GM18909 (cell line): ENCODE data around the gene SSX2IP.
"Not testable (repeated sequence)": the region's sequence is repeated elsewhere in the genome, so short reads cannot be mapped to it uniquely, and the experiment has no call there.

Experiments used
- ATAC-seq: cut with Tn5 transposase; IDR thresholded peaks from one replicate; pipeline ENCODE4 v1.9.1; 2021; ENCODE audit warnings: mild to moderate bottlenecking; ENCODE audit not compliant: unreplicated experiment, poor library complexity

Gene SSX2IP

DNA sequence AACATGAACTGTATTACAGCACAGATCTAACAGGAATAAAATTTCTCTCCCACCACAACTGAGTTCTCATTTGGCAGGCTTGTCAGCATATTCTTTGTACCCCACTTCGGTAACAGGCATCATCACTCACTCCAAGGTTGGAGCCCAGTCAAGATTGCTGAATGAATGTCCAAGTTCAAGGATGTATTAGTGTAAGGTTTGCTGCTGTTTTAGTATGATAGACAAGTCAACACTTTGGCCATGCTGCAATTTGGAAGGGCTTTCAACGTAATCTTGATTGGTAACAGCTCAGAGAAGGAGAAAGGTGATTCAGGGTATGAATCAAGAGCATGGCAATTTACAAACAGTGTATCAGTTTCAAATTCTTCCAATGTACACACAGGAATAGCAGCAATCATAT, 6.8 kb downstream of the SSX2IP start:
- ATAC-seq = no peak

DNA sequence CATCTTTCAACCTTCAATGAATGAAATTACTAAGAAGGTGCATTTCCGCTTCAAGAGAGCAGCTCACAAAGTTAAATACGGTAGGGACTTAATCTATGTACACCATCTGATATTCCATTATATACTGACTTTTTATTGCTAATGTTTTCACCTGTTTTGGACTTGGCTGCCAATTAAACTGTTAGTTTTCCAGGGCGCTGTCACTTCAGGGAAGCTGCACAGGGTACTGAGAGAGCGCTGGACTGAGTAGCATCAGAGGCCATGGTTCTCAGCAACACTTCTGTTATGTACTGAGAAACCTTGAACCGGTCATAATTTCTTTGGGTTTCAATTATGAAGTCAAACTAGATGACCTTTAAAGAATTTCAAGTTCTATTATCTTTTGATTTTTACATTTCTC, 8.2 kb downstream of the SSX2IP start:
- ATAC-seq = no peak

- ATAC-seq = no peak
These were observed 12.7 kb downstream of the SSX2IP start for GRCh38 chr1:84677415-84678099.

DNA sequence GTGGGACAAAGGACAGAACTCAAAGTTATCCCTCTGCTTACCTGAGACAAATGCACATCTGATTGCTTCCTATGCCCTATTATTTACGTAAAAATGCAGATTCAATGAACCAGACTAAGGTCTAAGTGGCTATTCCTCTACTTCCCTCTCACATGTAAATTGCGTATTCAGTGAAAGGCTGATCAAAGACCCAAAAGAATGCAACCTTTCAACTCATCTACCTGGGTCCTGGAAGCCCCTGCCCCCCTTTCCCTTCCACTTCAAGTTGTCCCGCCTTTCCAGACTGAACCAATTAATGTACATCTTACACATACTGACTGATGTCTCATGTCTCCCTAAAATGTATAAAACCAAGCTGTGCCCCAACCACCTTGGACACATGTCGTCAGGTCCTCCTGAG, 14.6 kb downstream of the SSX2IP start:
- ATAC-seq = no peak

GRCh38 chr1:84675106-84675505, 15.2 kb downstream of the SSX2IP start:
- ATAC-seq = no peak

- no peak for ATAC-seq
These were observed 15.6 kb downstream of the SSX2IP start for GRCh38 chr1:84674705-84675104.

DNA sequence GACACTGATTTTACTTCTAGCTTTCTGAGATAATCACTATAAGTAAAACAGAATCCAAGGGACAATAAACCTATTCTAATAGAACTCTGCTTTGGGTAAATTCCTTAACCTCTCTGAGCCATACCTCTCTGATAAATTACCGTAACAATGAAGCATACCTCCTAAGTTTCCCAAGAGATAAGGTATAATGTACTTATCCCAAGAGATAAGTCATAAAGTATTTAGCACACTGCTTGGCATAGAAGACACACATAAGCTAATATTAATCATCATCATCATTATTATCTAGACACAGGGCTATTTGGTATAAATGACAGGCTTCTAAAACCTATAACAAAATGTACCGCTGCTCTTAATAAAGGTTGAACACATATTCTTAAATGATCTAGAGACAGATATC, 16.2 kb downstream of the SSX2IP start:
- no peak for ATAC-seq

DNA sequence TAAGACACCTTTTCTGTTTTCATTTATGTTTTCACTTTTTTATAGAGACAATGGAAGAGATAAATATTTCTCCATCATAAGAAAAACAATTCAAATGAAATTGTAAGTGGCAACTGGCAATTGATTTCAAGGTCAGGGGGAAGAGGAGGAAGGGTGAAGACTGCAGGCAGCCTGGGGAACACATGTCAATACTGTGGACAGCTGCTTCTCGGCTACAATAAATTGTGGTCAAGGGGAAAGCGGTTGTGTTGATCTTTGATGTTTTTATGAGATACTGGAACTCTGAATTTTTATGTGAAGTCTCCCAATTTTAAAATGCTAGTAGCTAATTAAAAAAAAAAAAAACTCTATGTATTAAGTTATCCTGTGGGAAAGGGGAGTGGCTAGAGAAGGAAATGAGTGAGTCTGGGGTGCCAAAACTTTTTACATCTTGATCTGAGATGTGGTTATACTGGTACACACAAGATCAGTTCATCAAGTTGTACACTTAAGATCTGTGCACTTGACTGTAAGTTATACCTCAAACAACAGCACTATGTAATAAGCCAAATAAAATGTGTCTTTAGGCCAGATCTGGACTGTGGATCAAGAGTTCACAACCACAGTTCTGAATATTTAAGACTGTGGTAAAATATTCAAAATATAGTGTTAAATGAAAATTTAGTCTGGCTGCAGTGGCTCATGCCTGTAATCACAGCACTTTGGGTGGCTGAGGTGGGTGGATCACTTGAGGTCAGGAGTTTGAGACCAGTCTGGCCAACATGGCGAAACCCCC, 18.0 kb downstream of the SSX2IP start:
- ATAC-seq = no peak

DNA sequence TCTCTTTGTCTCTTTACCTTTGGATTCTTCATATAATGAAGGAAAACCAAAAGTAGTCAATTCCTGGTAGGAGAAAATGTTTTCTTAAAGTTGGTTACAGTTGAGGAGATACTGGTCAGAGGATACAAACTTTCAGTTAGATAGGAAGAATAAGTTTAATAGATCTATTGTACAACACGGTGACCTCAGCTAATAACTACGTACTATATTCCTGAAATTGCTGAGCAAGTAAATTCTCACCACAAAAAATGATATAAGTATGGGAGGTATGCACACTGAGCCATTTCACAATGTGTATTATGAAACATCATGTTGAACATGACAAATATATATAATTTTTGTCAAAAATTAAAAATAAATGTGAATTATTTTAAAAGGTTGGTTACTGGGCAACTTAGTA, 20.4 kb downstream of the SSX2IP start:
- ATAC-seq = no peak

DNA sequence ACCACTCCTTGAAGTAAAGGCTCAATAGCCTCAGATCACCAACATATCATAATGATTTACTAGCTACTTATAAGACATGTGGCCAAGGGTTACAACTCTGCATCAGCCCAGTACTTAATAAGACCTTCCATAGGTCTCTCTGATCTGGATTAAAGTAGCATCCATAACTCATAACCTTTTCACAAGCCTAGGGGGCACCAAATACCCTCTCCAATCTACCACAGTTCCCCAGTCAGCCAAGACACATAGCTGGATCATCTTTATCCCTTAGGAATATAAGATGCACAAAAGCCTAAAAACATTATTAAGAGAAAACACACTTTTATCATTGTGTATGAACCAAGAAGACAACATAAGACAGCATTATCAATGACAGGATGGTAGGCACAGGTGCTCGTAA, 22.1 kb downstream of the SSX2IP start:
- no peak for ATAC-seq

GRCh38 chr1:84665703-84666317, 24.5 kb downstream of the SSX2IP start:
- no peak for ATAC-seq

DNA sequence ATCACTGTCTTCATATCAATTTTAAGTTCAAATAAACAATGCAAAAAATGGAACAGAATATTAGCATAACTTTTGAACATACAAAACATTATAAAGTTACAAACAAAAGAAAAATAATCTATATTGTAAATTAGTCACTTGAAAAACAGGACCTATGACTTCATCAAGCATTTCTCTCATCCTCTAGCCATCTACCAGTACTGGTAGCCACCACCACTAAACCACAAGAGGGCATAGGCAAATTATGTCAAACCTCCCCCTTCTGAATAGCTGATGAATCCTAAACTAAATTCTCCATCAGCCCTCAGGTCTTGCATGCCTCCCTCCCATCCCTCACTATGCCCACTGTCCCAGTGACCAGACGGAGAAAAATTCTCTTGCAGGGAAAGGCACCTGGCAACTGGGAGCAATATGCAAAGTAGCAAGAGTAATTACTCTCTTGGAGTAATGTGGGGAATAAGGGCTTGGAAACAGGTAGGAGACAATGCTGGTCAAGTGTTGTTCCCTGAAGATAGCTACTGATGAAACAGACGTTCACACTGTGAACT, 37.1 kb downstream of the SSX2IP start:
- peak; percentile 61 for ATAC-seq

DNA sequence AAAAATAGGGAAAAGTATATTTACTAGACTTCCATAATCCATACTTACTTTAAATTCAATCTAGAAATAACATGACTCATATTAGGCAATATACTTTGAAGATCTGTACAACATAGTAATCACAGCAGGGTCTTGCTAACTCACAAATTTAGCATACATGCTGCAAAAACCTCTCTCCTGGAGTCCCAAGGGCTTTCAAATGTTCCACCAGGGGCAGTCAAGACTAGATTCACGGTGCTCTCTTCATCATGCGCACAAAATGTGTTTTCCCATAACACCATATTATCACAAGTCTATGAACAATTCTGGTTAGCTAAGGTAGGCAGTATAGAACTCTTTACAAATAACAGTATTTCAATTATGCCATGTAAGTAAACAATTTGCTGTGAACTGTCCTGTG, 45.8 kb downstream of the SSX2IP start:
- no peak for ATAC-seq

- ATAC-seq = no peak
These were observed 47.1 kb downstream of the SSX2IP start for GRCh38 chr1:84643183-84643582.

GRCh38 chr1:84642774-84643173, 47.5 kb downstream of the SSX2IP start:
- ATAC-seq = no peak

DNA sequence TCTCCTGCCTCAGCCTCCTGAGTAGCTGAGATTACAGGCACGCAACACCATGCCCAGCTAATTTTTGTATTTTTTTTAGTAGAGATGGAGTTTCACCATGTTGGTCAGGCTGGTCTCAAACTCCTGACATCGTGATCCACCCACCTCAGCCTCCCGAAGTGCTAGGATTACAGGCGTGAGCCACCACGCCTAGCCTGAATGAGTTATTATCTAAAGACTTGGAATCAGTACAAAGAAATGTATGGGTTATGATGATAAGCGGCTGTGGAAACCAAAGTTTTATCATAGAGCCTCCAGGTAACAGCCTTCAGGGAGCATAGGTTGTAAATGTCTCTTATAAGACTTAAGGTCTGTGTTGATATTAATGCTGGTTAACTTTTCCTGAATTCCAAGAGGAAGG, 50.5 kb downstream of the SSX2IP start:
- not testable (repeated sequence) for ATAC-seq

GRCh38 chr1:84635429-84635828, 54.8 kb downstream of the SSX2IP start:
- ATAC-seq = no peak

GRCh38 chr1:84634536-84635205, 55.6 kb downstream of the SSX2IP start:
- ATAC-seq = no peak

- peak; percentile 80 for ATAC-seq
These were observed 57.4 kb downstream of the SSX2IP start for GRCh38 chr1:84632673-84633434.

DNA sequence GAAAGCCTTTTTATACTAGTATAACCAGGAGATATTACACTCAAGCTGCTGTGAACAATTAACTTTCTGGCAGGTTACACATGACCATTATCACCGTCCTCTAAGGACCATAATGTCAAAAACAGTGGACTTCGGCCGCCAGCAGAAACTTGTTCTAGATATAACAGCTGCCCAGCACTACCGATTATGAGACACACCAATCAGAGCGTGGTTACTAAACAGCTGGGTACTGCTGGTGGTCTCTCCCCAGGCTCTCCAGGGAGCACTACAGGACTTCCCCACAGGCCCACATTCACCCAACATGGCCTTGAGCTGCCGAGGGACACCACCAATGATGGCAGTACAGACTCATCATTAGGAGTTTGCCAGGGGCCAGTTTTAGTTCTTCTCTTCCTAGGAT, 58.1 kb downstream of the SSX2IP start:
- no peak for ATAC-seq
